Adrenal gland (tissue), 12 donors: ENCODE data around the gene TSSK2. TPM values are rescaled to one million over a fixed set of nuclear protein-coding genes. Genes with fewer than 3 reads are reported as not detected.
A peak's percentile ranks its signal among the peaks of the same experiment; 100 is the strongest.

Experiments used
- DNase-seq, 7 donors: peaks; one replicate each; pipeline ENCODE4 v3.0.0-alpha.2; 2019 to 2020
- H3K27ac ChIP-seq, 5 donors: fragments of 200-600 bp; sonication (generic) in 4 of 5; 1 replicate in 3 of 5; 2 replicates in 2 of 5; pipeline versions ENCODE4 v1.5.1 to v1.8.0; 2016 to 2020; ENCODE audit warnings: mild to moderate bottlenecking in 1 of 5
- H3K27me3 ChIP-seq: fragments of 200-600 bp; 2 replicates; pipeline ENCODE4 v1.8.0; 2021
- H3K36me3 ChIP-seq, 2 donors: fragments of 200-600 bp; replicated peaks in 1 of 2; 1 replicate in 1 of 2; 2 replicates in 1 of 2; pipeline versions ENCODE4 v1.5.1 to v1.8.0; 2018 to 2022
- H3K4me1 ChIP-seq, 2 donors: fragments of 200-600 bp; replicated peaks in 1 of 2; 1 replicate in 1 of 2; 2 replicates in 1 of 2; pipeline versions ENCODE4 v1.5.1 to v1.8.0; 2018 to 2021
- H3K4me3 ChIP-seq, 4 donors: fragments of 200-600 bp; sonication (generic) in 3 of 4; one replicate each; pipeline ENCODE4 v1.5.1; 2016 to 2018
- H3K9me3 ChIP-seq, 3 donors: fragments of 200-600 bp; sonication (generic) in 1 of 3; replicated peaks in 1 of 3; 1 replicate in 2 of 3; 2 replicates in 1 of 3; pipeline versions ENCODE4 v1.5.1 to v1.8.0; 2016 to 2021
- POLR2A ChIP-seq, 2 donors: fragments of 450-650 bp; IDR thresholded peaks; one replicate each; pipeline ENCODE4 v1.6.1; 2017; ENCODE audit warnings: antibody characterized with exemption in 2 of 2, mild to moderate bottlenecking in 2 of 2, moderate library complexity in 1 of 2
- WGBS, 4 donors: extraction: QIAGEN DNeasy Blood & Tissue Kit in 2 of 4; methylation state at CpG; one replicate each; pipeline versions ENCODE4 v1.1.5 to v1.1.7; 2013 to 2017; 5-methylcytosine and 5-hydroxymethylcytosine counted together
- intact Hi-C, 2 donors: fragments of 100-400 bp; cut with DNase I; formaldehyde crosslinking; loops; one replicate each; pipeline versions ENCODE4 v1.14.1 to v1.15.0; 2022 to 2023
- polyA plus RNA-seq, 3 donors: library from polyadenylated mRNA; stranded (reverse); fragments of 200-250 nt in 2 of 3; fragments of 350-450 nt in 1 of 3; fragmentation: Illumina TruSeq in 1 of 3; extraction: RNeasy Lipid Tissue Mini Kit (QIAGEN cat#74804) in 1 of 3; gene quantifications; one replicate each; pipeline ENCODE4 v1.2.3, GENCODE V29; 2013 to 2014
- total RNA-seq, 9 donors: library from RNA; depleted of rRNA in 4 of 9; stranded (reverse); fragments of >200 nt in 4 of 9; fragments of 120-200 nt in 1 of 9; fragmentation: NEBNext Ultra II Directional in 1 of 9; extraction: Animal tissue kit (Norgen Biotek cat#: 25700) in 1 of 9; gene quantifications; one replicate each; pipeline versions ENCODE4 v1.1.0 to v1.2.4, GENCODE V29; 2013 to 2023
- TF ChIP-seq, protein P1 (sequence below), 6 experiments: fragments of 450-650 bp in 4 of 6; fragments of 200-600 bp in 2 of 6; sonication (generic) in 1 of 6; IDR thresholded peaks; 1 replicate in 5 of 6; 2 replicates in 1 of 6; pipeline versions ENCODE4 v1.5.1 to v1.8.0; 2016 to 2021; ENCODE audit warnings: antibody characterized with exemption in 6 of 6, mild to moderate bottlenecking in 2 of 6, moderate library complexity in 1 of 6
- donor health status: healthy with polysubstance abuse.
- donor health status: Bipolar disorder and iron deficiency.
- donor health status: DM: yes; HTN: yes; CAD: no.
- donor health status: DM: no; HTN: no; CAD: no.
- donor health status: DM: no; HTN: no; CAD: no.
- donor health status: DM: yes; HTN: yes; CAD: no.

The TSSK2 gene
- total and polyA plus RNA-seq, 12 donors, result 0.06 to 0.32 TPM; not detected in 10

DNA sequence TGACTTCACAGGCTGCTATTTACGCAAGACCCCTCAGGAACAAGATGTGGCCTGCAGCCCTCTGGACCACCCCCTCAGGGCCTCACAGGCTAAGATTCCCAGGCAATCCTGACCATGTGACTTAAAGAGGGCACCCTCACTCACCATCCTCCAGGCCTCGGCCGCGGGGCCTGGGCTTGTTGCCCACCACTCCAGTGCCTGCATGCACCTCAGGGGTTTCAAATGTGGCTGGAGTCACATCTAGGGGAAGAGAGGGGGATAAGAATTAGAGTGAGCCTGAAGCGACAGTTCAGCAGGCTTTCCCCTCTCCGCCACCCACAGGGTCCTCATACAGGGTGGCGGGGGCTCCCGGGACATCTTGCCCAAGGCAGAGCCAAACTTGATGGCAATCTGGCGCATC is 11.3 kb downstream of the TSSK2 start:
- Histone ChIP-seq H3K27me3 (no peaks in the 10 kb centered on the region), H3K36me3 (peaks cover 0 to 52% of the 10 kb centered on the region in 2 donors), H3K27ac (no peak overlapping the region), H3K9me3 (no peaks in the 10 kb centered on the region), H3K4me3 (no peak overlapping the region), H3K4me1 (peaks cover 7 to 10% of the 10 kb centered on the region in 2 donors)
- TF ChIP-seq POLR2A (IDR thresholded peaks at IDR 0.05), result no peak
- TF ChIP-seq, protein P1, sequence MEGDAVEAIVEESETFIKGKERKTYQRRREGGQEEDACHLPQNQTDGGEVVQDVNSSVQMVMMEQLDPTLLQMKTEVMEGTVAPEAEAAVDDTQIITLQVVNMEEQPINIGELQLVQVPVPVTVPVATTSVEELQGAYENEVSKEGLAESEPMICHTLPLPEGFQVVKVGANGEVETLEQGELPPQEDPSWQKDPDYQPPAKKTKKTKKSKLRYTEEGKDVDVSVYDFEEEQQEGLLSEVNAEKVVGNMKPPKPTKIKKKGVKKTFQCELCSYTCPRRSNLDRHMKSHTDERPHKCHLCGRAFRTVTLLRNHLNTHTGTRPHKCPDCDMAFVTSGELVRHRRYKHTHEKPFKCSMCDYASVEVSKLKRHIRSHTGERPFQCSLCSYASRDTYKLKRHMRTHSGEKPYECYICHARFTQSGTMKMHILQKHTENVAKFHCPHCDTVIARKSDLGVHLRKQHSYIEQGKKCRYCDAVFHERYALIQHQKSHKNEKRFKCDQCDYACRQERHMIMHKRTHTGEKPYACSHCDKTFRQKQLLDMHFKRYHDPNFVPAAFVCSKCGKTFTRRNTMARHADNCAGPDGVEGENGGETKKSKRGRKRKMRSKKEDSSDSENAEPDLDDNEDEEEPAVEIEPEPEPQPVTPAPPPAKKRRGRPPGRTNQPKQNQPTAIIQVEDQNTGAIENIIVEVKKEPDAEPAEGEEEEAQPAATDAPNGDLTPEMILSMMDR (IDR thresholded peaks at IDR 0.05), result no peak
- intact Hi-C loops, result loop anchor here in 1 of 2 donors (10.0 kb wide), 1 partner anchor 492 kb away; no protein-coding TSS in a partner anchor
- WGBS, 4 donors, result 87 to 99% (median 93%) methylated on average over 9 of the region's 9 CpGs
- DNase-seq, result no peak

DNA sequence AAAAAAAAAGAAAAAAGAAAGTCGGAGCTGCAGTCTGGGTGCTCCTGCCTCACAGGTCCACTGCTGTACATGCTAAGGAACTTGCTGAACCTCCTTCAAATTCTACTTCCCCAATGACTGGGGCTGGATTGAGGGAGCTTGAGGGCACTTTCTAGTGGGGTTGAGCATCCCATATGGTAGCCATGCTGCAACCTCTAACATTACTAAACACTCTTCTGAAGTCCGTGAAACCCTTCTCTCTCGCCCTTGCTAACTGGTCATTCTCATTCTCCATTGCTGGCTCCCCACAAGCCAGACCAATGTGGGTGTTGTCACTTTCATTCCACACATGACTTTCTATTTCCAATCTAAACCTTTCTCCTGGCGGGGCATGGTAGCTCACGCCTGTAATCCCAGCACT is 12.1 kb downstream of the TSSK2 start:
- intact Hi-C loops, result loop anchor here in 1 of 2 donors (10.0 kb wide), 1 partner anchor 492 kb away; no protein-coding TSS in a partner anchor
- WGBS, 4 donors, result 89 to 96% (median 90%) methylated on average over 5 of the region's 5 CpGs
- no peak for TF ChIP-seq POLR2A (IDR thresholded peaks at IDR 0.05)
- TF ChIP-seq, protein P1 (IDR thresholded peaks at IDR 0.05), result no peak
- H3K9me3 ChIP-seq, result no peaks in the 10 kb centered on the region
- no peak overlapping the region for H3K27ac ChIP-seq
- no peak for DNase-seq
- H3K4me1 ChIP-seq, result peaks cover 7 to 10% of the 10 kb centered on the region in 2 donors
- peak overlapping the region in 1 of 4 donors; percentile 70 for H3K4me3 ChIP-seq
- H3K27me3 ChIP-seq, result peaks cover 4% of the 10 kb centered on the region
- H3K36me3 ChIP-seq, result peaks cover 0 to 44% of the 10 kb centered on the region in 2 donors

GRCh38 chr22:19143967-19144400 is 12.9 kb downstream of the TSSK2 start:
- Histone ChIP-seq H3K9me3 (no peaks in the 10 kb centered on the region), H3K27ac (peak overlapping the region in 4 of 5 donors; percentile 29 to 81 (median 58)), H3K4me1 (peaks cover 7 to 10% of the 10 kb centered on the region in 2 donors), H3K4me3 (peak overlapping the region in 3 of 4 donors; percentile 47 to 70 (median 62)), H3K36me3 (peaks cover 0 to 36% of the 10 kb centered on the region in 2 donors), H3K27me3 (peaks cover 11% of the 10 kb centered on the region)
- DNase-seq, result peak in 1 of 7 donors; percentile 12
- no peak for TF ChIP-seq POLR2A (IDR thresholded peaks at IDR 0.05)
- TF ChIP-seq, protein P1 (IDR thresholded peaks at IDR 0.05), result no peak
- intact Hi-C loops, result loop anchor here in 1 of 2 donors (10.0 kb wide), 1 partner anchor 491 kb away; no protein-coding TSS in a partner anchor
- 0 to 3% (median 2%) methylated on average over 17 of the region's 17 CpGs for WGBS, 4 donors

DNA sequence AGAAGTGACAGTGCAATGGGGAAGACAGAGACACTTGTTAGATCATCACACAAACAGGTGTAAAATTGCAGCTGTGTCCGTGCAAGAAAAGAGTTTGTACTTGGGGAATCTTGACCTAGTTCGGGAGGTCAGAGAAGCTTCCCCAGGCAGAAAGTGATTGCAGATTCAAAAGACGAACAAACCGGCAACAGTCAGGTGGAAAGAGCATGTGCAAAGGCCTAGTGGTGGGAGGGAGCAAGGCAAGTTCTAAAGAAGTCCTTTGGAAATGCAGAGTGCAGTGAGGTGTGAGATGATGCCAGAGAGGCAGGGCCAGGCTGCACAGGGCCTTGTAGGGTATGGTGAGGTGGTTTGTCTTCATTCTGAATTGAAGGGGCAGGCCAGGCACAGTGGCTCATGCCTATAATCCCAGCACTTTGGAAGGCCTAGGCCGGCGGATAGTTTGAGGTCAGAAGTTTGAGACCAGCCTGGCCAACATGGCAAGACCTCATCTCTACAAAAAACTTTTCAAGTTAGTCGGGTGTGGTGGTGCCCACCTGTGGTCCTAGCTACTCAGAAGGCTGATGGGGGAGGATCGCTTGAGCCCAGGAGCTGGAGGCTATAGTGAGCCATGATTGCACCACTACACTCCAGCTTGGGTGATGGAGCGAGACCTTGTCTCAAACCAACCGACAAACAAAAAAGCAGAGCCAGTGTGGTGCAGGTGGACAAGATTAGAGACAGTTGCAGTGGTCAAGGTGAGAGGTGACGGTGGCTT is 15.3 kb downstream of the TSSK2 start:
- Histone ChIP-seq H3K27ac (no peak overlapping the region), H3K9me3 (no peaks in the 10 kb centered on the region), H3K4me1 (peaks cover 7 to 14% of the 10 kb centered on the region in 2 donors), H3K36me3 (peaks cover 0 to 12% of the 10 kb centered on the region in 2 donors), H3K4me3 (no peak overlapping the region), H3K27me3 (peaks cover 31% of the 10 kb centered on the region)
- TF ChIP-seq, protein P1 (IDR thresholded peaks at IDR 0.05), result no peak
- no peak for TF ChIP-seq POLR2A (IDR thresholded peaks at IDR 0.05)
- intact Hi-C loops, result loop anchor here in 1 of 2 donors (10.0 kb wide), 1 partner anchor 488 kb away; no protein-coding TSS in a partner anchor
- DNase-seq, result no peak
- 67 to 82% (median 73%) methylated on average over 10 to 11 of the region's 11 CpGs for WGBS, 4 donors
